Panc1 (cell line): ENCODE measurements around the gene CDKAL1.

Source experiments
- CTCF ChIP-seq: fragments of 450-650 bp; IDR thresholded peaks from 2 replicates; pipeline ENCODE4 v1.5.1; 2017; ENCODE audit warnings: mild to moderate bottlenecking
- POLR2AphosphoS5 ChIP-seq: IDR thresholded peaks from 2 replicates; pipeline ENCODE4 v1.6.1; 2012; ENCODE audit warnings: mild to moderate bottlenecking, low read depth, low read length, moderate library complexity
- REST ChIP-seq, 2 experiments: IDR thresholded peaks; 2 replicates each; pipeline ENCODE4 v1.6.1; 2011 to 2012; ENCODE audit warnings: low read depth in 2 of 2, control low read depth in 1 of 2, low read length in 1 of 2, mild to moderate bottlenecking in 1 of 2, moderate library complexity in 1 of 2; ENCODE audit not compliant: insufficient read depth in 1 of 2
- TCF7L2 ChIP-seq: IDR thresholded peaks from 2 replicates; pipeline ENCODE4 v1.6.1; 2011; ENCODE audit warnings: mild to moderate bottlenecking, low read depth, low read length, inconsistent platforms

- TF ChIP-seq CTCF = no peak
- TF ChIP-seq POLR2AphosphoS5 = no peak
- TF ChIP-seq TCF7L2 = no peak
- TF ChIP-seq REST (IDR thresholded peaks at IDR 0.05; ENCODE audit: insufficient read depth in 1 of 2, low read depth in 2 of 2, low read length in 1 of 2) = no peak
Observed at GRCh38 chr6:21064756-21065340, 530.6 kb downstream of the CDKAL1 start.
